GM23338 (cell line): Measurements from ENCODE around the gene VAV3. TPM values are rescaled to one million over a fixed set of nuclear protein-coding genes. Genes with fewer than 3 reads are reported as not detected.

ENCODE experiments used
- ATAC-seq: fragments of 200-7000 bp; cut with Tn5 transposase; 3 replicates; pipeline ENCODE4 v1.9.1; 2020
- DNase-seq: peaks from one replicate; pipeline ENCODE4 v3.0.0-alpha.2; 2015; ENCODE audit warnings: low spot score
- H2AFZ ChIP-seq: fragments of 200-600 bp; sonication (generic); 2 replicates; pipeline ENCODE4 v1.8.0; 2016; ENCODE audit warnings: antibody characterized with exemption, mild to moderate bottlenecking, moderate library complexity
- H3F3A ChIP-seq: fragments of 200-600 bp; sonication (generic); replicated peaks from 2 replicates; pipeline ENCODE4 v1.8.0; 2017; ENCODE audit warnings: antibody characterized with exemption, mixed run types, low read depth
- H3K27ac ChIP-seq: fragments of 200-600 bp; sonication (generic); 2 replicates; pipeline ENCODE4 v1.6.1; 2016; ENCODE audit warnings: low read depth
- H3K27me3 ChIP-seq: fragments of 200-600 bp; sonication (generic); 2 replicates; pipeline ENCODE4 v1.8.0; 2016; ENCODE audit warnings: mild to moderate bottlenecking, mixed run types, moderate library complexity; ENCODE audit not compliant: insufficient read depth
- H3K36me3 ChIP-seq: fragments of 200-600 bp; sonication (generic); 2 replicates; pipeline ENCODE4 v1.8.0; 2016; ENCODE audit warnings: mild to moderate bottlenecking; ENCODE audit not compliant: insufficient read depth
- H3K4me1 ChIP-seq: fragments of 200-600 bp; sonication (generic); 2 replicates; pipeline ENCODE4 v1.8.0; 2016; ENCODE audit warnings: mild to moderate bottlenecking, moderate library complexity; ENCODE audit not compliant: insufficient read depth
- H3K4me2 ChIP-seq: fragments of 200-600 bp; sonication (generic); 2 replicates; pipeline ENCODE4 v1.7.1; 2017; ENCODE audit warnings: mixed run types
- H3K4me3 ChIP-seq: fragments of 200-600 bp; sonication (generic); 2 replicates; pipeline ENCODE4 v1.6.1; 2016; ENCODE audit warnings: mixed run types
- H3K79me2 ChIP-seq: fragments of 200-600 bp; sonication (generic); replicated peaks from 2 replicates; pipeline ENCODE4 v1.8.0; 2017; ENCODE audit warnings: mild to moderate bottlenecking; ENCODE audit not compliant: insufficient read depth
- H3K9me2 ChIP-seq: fragments of 200-600 bp; sonication (generic); 2 replicates; pipeline ENCODE4 v1.8.0; 2017; ENCODE audit not compliant: insufficient read depth
- H4K20me1 ChIP-seq: fragments of 200-600 bp; sonication (generic); replicated peaks from 2 replicates; pipeline ENCODE4 v1.8.0; 2017; ENCODE audit warnings: mild to moderate bottlenecking; ENCODE audit not compliant: insufficient read depth
- H3K27ac Mint-ChIP-seq: 2 replicates; pipeline ENCODE4 v1.8.0; 2020; ENCODE audit warnings: inconsistent platforms, mild to moderate bottlenecking, moderate library complexity, mixed read lengths
- H3K27me3 Mint-ChIP-seq: 3 replicates; pipeline ENCODE4 v1.8.0; 2022; ENCODE audit warnings: low read depth, mild to moderate bottlenecking, moderate library complexity, mixed read lengths, inconsistent platforms; ENCODE audit not compliant: insufficient read depth, poor library complexity
- H3K36me3 Mint-ChIP-seq: 3 replicates; pipeline ENCODE4 v1.8.0; 2021; ENCODE audit warnings: low read depth, mild to moderate bottlenecking, inconsistent platforms, moderate library complexity, mixed read lengths
- H3K4me1 Mint-ChIP-seq: 3 replicates; pipeline ENCODE4 v1.8.0; 2020; ENCODE audit warnings: mild to moderate bottlenecking, inconsistent platforms, mixed read lengths
- H3K4me3 Mint-ChIP-seq: 3 replicates; pipeline ENCODE4 v1.8.0; 2021; ENCODE audit warnings: moderate library complexity, mild to moderate bottlenecking, inconsistent platforms, mixed read lengths
- H3K9me3 Mint-ChIP-seq: 3 replicates; pipeline ENCODE4 v1.8.0; 2020; ENCODE audit warnings: moderate library complexity, mild to moderate bottlenecking, inconsistent platforms, mixed read lengths
- CREB1 ChIP-seq: fragments of 250-450 bp; sonication (Bioruptor Pico); IDR thresholded peaks from 2 replicates; pipeline ENCODE4 v1.5.0; 2020; ENCODE audit warnings: low read depth, mild to moderate bottlenecking, moderate library complexity
- EZH2phosphoT487 ChIP-seq: fragments of 200-600 bp; sonication (generic); IDR thresholded peaks from one replicate; pipeline ENCODE4 v1.8.1; 2018; ENCODE audit warnings: antibody characterized with exemption; ENCODE audit not compliant: unreplicated experiment
- NANOG ChIP-seq: IDR thresholded peaks from 2 replicates; pipeline ENCODE4 v1.6.1; 2016; ENCODE audit warnings: antibody characterized with exemption, borderline replicate concordance
- POLR2AphosphoS5 ChIP-seq: IDR thresholded peaks from 2 replicates; pipeline ENCODE4 v1.6.1; 2016; ENCODE audit warnings: antibody characterized with exemption, low read depth
- STAT1 ChIP-seq: IDR thresholded peaks from one replicate; pipeline ENCODE4 v1.6.1; 2016; ENCODE audit warnings: antibody characterized with exemption; ENCODE audit not compliant: unreplicated experiment
- ZNF114 ChIP-seq: fragments of 250-450 bp; sonication (Bioruptor Pico); IDR thresholded peaks from 2 replicates; pipeline ENCODE4 v1.5.0; 2020; ENCODE audit warnings: mild to moderate bottlenecking, moderate library complexity
- polyA plus RNA-seq: library from polyadenylated mRNA; unstranded; fragments of >200 nt; fragmentation: Nextera tagmentation; extraction: Ambion mirVana; gene quantifications from 2 replicates; pipeline ENCODE4 v1.2.1, GENCODE V29; 2016
- total RNA-seq: library from RNA; depleted of rRNA; stranded (reverse); fragments of >200 nt; shearing (Covaris generic); gene quantifications from 2 replicates; pipeline ENCODE4 v1.2.3, GENCODE V29; 2014
- TF ChIP-seq, protein P1 (sequence below): fragments of 250-450 bp; sonication (Bioruptor Pico); IDR thresholded peaks from 2 replicates; pipeline ENCODE4 v1.5.0; 2020; ENCODE audit warnings: mild to moderate bottlenecking, moderate library complexity
- TF ChIP-seq, protein P2 (sequence below): IDR thresholded peaks from one replicate; pipeline ENCODE4 v1.6.1; 2018; ENCODE audit warnings: antibody characterized with exemption; ENCODE audit not compliant: unreplicated experiment

Gene VAV3
- total and polyA plus RNA-seq, 2 experiments from 2014 or later, result 3.0 to 11.3 TPM

DNA sequence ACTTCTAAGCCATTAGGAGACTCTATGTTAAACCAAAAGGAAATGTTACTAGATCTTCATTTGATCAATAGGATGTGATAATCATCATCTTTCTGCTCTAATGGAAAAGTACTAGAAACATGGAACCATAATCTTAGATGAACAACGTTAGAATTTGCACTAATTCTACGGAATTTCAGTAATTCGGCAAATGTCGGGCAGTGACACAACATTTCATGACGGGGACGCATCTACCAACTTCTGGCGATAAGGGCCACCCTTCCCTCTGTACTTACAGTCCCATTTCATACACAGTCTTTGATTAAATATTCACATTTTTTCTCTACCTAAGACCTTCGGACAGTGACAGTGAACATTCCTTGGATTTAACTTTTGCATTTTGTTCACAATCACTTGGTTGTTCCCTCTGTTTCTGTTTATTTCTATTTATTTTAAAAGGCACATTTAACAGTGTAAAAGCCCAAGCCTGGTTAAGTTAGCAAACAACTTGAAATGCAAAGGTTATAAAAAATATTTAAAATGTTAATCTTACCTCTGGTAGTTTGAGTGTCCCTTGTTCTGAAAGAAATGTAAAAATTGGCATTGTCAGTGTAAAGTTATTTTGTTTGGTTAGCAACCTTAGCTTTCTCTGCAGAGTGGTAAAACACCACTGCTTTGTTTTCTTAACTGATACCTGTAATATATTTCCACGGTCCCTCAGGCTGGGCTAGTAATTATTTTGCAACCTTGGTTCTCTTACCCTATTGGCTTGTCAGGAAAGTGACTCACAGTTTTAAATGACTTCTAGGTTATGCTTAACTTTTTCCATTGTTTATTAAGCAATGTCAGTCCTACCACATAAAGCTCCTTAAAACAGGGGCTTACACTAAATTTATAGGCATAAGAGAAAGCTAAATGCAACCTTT lies 276.9 kb downstream of the VAV3 start:
- Histone ChIP-seq H3K27ac (no peak overlapping the region), H3K4me1 (peaks cover 18% of the 10 kb centered on the region; the same call in 1 of the 2 replicates), H3K9me2 (no peaks in the 10 kb centered on the region), H3K27me3 (no peaks in the 10 kb centered on the region), H2AFZ (no peak overlapping the region), H3F3A (no peaks in the 10 kb centered on the region), H3K4me2 (no peak overlapping the region), H4K20me1 (no peaks in the 10 kb centered on the region), H3K4me3 (no peak overlapping the region), H3K79me2 (no peaks in the 10 kb centered on the region), H3K36me3 (no peaks in the 10 kb centered on the region)
- H3K4me1 Mint-ChIP-seq, result peaks cover 19% of the 10 kb centered on the region
- ATAC-seq (no peak), DNase-seq (no peak)
- H3K4me3 Mint-ChIP-seq, result no peak overlapping the region
- no peaks in the 10 kb centered on the region for H3K36me3 Mint-ChIP-seq
- no peaks in the 10 kb centered on the region for H3K9me3 Mint-ChIP-seq
- no peak for TF ChIP-seq POLR2AphosphoS5
- no peak for TF ChIP-seq NANOG
- no peak for TF ChIP-seq ZNF114
- TF ChIP-seq, protein P1, sequence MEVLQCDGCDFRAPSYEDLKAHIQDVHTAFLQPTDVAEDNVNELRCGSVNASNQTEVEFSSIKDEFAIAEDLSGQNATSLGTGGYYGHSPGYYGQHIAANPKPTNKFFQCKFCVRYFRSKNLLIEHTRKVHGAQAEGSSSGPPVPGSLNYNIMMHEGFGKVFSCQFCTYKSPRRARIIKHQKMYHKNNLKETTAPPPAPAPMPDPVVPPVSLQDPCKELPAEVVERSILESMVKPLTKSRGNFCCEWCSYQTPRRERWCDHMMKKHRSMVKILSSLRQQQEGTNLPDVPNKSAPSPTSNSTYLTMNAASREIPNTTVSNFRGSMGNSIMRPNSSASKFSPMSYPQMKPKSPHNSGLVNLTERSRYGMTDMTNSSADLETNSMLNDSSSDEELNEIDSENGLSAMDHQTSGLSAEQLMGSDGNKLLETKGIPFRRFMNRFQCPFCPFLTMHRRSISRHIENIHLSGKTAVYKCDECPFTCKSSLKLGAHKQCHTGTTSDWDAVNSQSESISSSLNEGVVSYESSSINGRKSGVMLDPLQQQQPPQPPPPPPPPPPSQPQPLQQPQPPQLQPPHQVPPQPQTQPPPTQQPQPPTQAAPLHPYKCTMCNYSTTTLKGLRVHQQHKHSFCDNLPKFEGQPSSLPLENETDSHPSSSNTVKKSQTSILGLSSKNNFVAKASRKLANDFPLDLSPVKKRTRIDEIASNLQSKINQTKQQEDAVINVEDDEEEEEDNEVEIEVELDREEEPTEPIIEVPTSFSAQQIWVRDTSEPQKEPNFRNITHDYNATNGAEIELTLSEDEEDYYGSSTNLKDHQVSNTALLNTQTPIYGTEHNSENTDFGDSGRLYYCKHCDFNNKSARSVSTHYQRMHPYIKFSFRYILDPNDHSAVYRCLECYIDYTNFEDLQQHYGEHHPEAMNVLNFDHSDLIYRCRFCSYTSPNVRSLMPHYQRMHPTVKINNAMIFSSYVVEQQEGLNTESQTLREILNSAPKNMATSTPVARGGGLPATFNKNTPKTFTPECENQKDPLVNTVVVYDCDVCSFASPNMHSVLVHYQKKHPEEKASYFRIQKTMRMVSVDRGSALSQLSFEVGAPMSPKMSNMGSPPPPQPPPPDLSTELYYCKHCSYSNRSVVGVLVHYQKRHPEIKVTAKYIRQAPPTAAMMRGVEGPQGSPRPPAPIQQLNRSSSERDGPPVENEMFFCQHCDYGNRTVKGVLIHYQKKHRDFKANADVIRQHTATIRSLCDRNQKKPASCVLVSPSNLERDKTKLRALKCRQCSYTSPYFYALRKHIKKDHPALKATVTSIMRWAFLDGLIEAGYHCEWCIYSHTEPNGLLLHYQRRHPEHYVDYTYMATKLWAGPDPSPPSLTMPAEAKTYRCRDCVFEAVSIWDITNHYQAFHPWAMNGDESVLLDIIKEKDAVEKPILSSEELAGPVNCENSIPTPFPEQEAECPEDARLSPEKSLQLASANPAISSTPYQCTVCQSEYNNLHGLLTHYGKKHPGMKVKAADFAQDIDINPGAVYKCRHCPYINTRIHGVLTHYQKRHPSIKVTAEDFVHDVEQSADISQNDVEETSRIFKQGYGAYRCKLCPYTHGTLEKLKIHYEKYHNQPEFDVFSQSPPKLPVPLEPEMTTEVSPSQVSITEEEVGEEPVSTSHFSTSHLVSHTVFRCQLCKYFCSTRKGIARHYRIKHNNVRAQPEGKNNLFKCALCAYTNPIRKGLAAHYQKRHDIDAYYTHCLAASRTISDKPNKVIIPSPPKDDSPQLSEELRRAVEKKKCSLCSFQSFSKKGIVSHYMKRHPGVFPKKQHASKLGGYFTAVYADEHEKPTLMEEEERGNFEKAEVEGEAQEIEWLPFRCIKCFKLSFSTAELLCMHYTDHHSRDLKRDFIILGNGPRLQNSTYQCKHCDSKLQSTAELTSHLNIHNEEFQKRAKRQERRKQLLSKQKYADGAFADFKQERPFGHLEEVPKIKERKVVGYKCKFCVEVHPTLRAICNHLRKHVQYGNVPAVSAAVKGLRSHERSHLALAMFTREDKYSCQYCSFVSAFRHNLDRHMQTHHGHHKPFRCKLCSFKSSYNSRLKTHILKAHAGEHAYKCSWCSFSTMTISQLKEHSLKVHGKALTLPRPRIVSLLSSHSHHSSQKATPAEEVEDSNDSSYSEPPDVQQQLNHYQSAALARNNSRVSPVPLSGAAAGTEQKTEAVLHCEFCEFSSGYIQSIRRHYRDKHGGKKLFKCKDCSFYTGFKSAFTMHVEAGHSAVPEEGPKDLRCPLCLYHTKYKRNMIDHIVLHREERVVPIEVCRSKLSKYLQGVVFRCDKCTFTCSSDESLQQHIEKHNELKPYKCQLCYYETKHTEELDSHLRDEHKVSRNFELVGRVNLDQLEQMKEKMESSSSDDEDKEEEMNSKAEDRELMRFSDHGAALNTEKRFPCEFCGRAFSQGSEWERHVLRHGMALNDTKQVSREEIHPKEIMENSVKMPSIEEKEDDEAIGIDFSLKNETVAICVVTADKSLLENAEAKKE, result no peak
- TF ChIP-seq CREB1 (CRISPR knock-in tag), result no peak
- TF ChIP-seq EZH2phosphoT487, result no peak
- no peak for TF ChIP-seq STAT1
- TF ChIP-seq, protein P2, sequence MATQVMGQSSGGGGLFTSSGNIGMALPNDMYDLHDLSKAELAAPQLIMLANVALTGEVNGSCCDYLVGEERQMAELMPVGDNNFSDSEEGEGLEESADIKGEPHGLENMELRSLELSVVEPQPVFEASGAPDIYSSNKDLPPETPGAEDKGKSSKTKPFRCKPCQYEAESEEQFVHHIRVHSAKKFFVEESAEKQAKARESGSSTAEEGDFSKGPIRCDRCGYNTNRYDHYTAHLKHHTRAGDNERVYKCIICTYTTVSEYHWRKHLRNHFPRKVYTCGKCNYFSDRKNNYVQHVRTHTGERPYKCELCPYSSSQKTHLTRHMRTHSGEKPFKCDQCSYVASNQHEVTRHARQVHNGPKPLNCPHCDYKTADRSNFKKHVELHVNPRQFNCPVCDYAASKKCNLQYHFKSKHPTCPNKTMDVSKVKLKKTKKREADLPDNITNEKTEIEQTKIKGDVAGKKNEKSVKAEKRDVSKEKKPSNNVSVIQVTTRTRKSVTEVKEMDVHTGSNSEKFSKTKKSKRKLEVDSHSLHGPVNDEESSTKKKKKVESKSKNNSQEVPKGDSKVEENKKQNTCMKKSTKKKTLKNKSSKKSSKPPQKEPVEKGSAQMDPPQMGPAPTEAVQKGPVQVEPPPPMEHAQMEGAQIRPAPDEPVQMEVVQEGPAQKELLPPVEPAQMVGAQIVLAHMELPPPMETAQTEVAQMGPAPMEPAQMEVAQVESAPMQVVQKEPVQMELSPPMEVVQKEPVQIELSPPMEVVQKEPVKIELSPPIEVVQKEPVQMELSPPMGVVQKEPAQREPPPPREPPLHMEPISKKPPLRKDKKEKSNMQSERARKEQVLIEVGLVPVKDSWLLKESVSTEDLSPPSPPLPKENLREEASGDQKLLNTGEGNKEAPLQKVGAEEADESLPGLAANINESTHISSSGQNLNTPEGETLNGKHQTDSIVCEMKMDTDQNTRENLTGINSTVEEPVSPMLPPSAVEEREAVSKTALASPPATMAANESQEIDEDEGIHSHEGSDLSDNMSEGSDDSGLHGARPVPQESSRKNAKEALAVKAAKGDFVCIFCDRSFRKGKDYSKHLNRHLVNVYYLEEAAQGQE, result no peak
- no peaks in the 10 kb centered on the region for H3K27me3 Mint-ChIP-seq
- peak overlapping the region; percentile 62 for H3K27ac Mint-ChIP-seq
